ENCODE data around the gene BATF2.

The BATF2 gene

DNA sequence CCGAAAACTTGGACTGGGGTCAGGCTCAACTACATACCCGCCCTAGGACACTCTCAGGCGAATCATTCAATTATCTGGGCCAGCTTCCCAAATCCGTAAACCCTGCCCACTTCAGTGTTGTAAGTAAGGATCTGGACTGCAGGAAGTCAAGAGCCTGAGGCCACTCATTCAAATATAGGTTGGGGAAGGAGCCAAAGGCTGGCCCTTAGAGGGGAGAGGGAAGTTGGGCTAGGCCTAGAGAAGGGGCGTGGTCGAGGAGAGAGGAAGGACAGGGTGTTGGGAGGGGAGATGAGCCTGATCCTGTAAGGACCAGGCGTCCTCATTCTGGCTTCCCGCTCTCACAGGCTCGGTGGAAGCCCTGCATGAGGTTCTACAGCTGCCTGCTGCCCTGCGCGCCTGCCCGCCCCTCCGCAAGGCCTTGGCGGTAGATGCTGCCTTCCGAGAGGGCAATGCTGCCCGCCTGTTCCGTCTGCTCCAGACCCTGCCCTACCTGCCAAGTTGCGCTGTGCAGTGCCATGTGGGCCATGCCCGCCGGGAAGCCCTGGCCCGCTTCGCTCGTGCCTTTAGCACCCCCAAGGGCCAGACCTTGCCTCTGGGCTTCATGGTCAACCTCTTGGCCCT, 47.2 kb upstream of the BATF2 start:
- no peak overlapping the region for H3K4me3 ChIP-seq (replicated peaks; ENCODE audit: insufficient read depth, low read length)
- H3K27me3 ChIP-seq (ENCODE audit: insufficient read depth, poor library complexity, severe bottlenecking): no peaks in the 10 kb centered on the region
- no peak for TF ChIP-seq POLR2AphosphoS5 (IDR thresholded peaks at IDR 0.05; ENCODE audit: low read depth)
- TF ChIP-seq, protein P1, sequence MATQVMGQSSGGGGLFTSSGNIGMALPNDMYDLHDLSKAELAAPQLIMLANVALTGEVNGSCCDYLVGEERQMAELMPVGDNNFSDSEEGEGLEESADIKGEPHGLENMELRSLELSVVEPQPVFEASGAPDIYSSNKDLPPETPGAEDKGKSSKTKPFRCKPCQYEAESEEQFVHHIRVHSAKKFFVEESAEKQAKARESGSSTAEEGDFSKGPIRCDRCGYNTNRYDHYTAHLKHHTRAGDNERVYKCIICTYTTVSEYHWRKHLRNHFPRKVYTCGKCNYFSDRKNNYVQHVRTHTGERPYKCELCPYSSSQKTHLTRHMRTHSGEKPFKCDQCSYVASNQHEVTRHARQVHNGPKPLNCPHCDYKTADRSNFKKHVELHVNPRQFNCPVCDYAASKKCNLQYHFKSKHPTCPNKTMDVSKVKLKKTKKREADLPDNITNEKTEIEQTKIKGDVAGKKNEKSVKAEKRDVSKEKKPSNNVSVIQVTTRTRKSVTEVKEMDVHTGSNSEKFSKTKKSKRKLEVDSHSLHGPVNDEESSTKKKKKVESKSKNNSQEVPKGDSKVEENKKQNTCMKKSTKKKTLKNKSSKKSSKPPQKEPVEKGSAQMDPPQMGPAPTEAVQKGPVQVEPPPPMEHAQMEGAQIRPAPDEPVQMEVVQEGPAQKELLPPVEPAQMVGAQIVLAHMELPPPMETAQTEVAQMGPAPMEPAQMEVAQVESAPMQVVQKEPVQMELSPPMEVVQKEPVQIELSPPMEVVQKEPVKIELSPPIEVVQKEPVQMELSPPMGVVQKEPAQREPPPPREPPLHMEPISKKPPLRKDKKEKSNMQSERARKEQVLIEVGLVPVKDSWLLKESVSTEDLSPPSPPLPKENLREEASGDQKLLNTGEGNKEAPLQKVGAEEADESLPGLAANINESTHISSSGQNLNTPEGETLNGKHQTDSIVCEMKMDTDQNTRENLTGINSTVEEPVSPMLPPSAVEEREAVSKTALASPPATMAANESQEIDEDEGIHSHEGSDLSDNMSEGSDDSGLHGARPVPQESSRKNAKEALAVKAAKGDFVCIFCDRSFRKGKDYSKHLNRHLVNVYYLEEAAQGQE (IDR thresholded peaks at IDR 0.05; ENCODE audit: insufficient replicate concordance, low read depth): no peak
- no peak for TF ChIP-seq GABPA (IDR thresholded peaks at IDR 0.05; ENCODE audit: low read depth)
- TF ChIP-seq, protein P2, sequence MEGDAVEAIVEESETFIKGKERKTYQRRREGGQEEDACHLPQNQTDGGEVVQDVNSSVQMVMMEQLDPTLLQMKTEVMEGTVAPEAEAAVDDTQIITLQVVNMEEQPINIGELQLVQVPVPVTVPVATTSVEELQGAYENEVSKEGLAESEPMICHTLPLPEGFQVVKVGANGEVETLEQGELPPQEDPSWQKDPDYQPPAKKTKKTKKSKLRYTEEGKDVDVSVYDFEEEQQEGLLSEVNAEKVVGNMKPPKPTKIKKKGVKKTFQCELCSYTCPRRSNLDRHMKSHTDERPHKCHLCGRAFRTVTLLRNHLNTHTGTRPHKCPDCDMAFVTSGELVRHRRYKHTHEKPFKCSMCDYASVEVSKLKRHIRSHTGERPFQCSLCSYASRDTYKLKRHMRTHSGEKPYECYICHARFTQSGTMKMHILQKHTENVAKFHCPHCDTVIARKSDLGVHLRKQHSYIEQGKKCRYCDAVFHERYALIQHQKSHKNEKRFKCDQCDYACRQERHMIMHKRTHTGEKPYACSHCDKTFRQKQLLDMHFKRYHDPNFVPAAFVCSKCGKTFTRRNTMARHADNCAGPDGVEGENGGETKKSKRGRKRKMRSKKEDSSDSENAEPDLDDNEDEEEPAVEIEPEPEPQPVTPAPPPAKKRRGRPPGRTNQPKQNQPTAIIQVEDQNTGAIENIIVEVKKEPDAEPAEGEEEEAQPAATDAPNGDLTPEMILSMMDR (IDR thresholded peaks at IDR 0.05; ENCODE audit: insufficient read depth, low read length): no peak
- no peak for TF ChIP-seq SPI1 (IDR thresholded peaks at IDR 0.05; ENCODE audit: borderline replicate concordance, low read depth)
- H3K27ac ChIP-seq (replicated peaks): no peak overlapping the region
- DNase-seq (ENCODE audit: low read depth in 1 of 2, low spot score in 1 of 2): peak; percentile 82 to 85

DNA sequence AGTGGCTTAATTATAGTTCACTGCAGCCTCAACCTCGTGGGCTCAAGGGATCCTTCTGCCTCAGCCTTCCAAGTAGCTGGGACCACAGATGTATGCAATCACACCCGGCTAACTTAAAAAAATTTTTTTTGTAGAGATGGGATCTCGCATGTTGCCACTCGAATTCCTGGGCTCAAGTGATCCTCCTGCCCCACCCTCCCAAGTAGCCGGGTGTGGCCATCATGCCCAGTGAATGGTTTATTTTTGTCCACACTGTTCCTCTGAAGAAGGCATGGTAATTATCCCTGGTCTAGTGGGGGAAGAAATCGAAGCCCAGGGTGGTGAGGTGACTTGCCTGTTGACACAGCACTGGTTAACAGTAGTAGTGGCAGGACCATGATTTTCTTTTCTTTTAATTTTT, 46.1 kb upstream of the BATF2 start:
- no peak for DNase-seq (ENCODE audit: low read depth in 1 of 2, low spot score in 1 of 2)
- Histone ChIP-seq H3K27me3 (ENCODE audit: insufficient read depth, poor library complexity, severe bottlenecking) (no peaks in the 10 kb centered on the region), H3K27ac (replicated peaks) (no peak overlapping the region), H3K4me3 (replicated peaks; ENCODE audit: insufficient read depth, low read length) (no peak overlapping the region)
- no peak for TF ChIP-seq GABPA (IDR thresholded peaks at IDR 0.05; ENCODE audit: low read depth)
- no peak for TF ChIP-seq SPI1 (IDR thresholded peaks at IDR 0.05; ENCODE audit: borderline replicate concordance, low read depth)
- TF ChIP-seq, protein P2 (IDR thresholded peaks at IDR 0.05; ENCODE audit: insufficient read depth, low read length): no peak
- TF ChIP-seq, protein P1 (IDR thresholded peaks at IDR 0.05; ENCODE audit: insufficient replicate concordance, low read depth): no peak
- no peak for TF ChIP-seq POLR2AphosphoS5 (IDR thresholded peaks at IDR 0.05; ENCODE audit: low read depth)

DNA sequence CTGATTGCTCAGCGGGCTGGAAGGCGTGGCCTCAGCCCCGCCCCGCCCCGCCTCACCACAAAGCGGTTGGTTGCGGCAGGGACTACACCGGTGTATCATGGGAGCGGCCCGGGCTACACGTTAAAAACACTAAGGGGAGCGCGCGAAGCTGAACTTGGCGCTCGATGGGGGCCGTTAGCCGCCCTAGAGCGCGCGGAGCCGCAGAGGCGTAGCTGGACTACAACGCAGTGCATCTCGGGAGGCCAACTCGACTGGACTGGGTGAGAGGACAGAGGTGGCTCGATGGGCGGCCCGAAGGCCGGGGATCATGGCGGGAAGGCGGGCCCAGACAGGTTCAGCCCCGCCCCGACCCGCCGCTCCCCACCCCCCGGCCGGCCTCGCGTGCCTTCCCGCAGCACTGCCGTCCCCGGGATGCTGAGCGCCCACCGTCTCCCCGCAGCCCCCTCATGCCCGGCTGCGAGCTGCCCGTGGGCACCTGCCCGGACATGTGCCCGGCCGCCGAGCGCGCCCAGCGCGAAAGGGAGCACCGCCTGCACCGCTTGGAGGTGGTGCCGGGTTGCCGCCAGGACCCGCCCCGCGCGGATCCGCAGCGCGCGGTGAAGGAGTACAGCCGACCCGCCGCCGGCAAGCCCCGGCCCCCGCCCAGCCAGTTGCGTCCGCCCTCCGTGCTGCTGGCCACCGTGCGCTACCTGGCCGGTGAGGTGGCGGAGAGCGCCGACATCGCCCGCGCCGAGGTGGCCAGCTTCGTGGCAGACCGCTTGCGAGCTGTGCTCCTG, 44.3 kb upstream of the BATF2 start, which contains the start of gene SAC3D1:
Gene SAC3D1, plus strand, starts transcription at position 364 of the 776 bp plus-strand sequence. Its CDS starts 83 bp downstream, at position 447.
- peak; percentile 96 to 97 for DNase-seq (ENCODE audit: low read depth in 1 of 2, low spot score in 1 of 2)
- Histone ChIP-seq H3K27ac (replicated peaks) (peak within 1 kb of the TSS; percentile 86), H3K27me3 (ENCODE audit: insufficient read depth, poor library complexity, severe bottlenecking) (no peaks in the 10 kb centered on the region), H3K4me3 (replicated peaks; ENCODE audit: insufficient read depth, low read length) (peak within 1 kb of the TSS; percentile 67)
- TF ChIP-seq, protein P2 (IDR thresholded peaks at IDR 0.05; ENCODE audit: insufficient read depth, low read length): no peak
- TF ChIP-seq POLR2AphosphoS5 (IDR thresholded peaks at IDR 0.05; ENCODE audit: low read depth): peak; percentile 58; the same call in 1 of the 2 replicates
